GM12875 (cell line): Measurements from ENCODE around the gene ATCAY.
"Not testable (repeated sequence)": the region's sequence is repeated elsewhere in the genome, so short reads cannot be mapped to it uniquely, and the experiment has no call there.

Experiments
- H3K4me3 ChIP-seq: one replicate; pipeline ENCODE4 v1.5.1; 2011; ENCODE audit warnings: low read depth, low read length, control low read depth
- CTCF ChIP-seq: IDR thresholded peaks from 2 replicates; pipeline ENCODE4 v1.5.1; 2011; ENCODE audit warnings: low read depth, mild to moderate bottlenecking, control low read depth, inconsistent platforms, low read length, moderate library complexity, borderline replicate concordance; ENCODE audit not compliant: insufficient read depth

The ATCAY gene

GRCh38 chr19:3936506-3937442 lies 56.3 kb downstream of the ATCAY start:
- TF ChIP-seq CTCF = no peak
- H3K4me3 ChIP-seq = no peak overlapping the region

- not testable (repeated sequence) for H3K4me3 ChIP-seq
These were observed 57.9 kb downstream of the ATCAY start for GRCh38 chr19:3938300-3938950.

GRCh38 chr19:3942790-3943409 lies 62.4 kb downstream of the ATCAY start:
- no peak overlapping the region for H3K4me3 ChIP-seq
- TF ChIP-seq CTCF = no peak

- H3K4me3 ChIP-seq = no peak overlapping the region
- no peak for TF ChIP-seq CTCF
These were observed 63.7 kb downstream of the ATCAY start for GRCh38 chr19:3944018-3944721.

GRCh38 chr19:3945838-3946237 lies 65.4 kb downstream of the ATCAY start:
- TF ChIP-seq CTCF = no peak
- no peak overlapping the region for H3K4me3 ChIP-seq

GRCh38 chr19:3947316-3947933 lies 66.9 kb downstream of the ATCAY start:
- H3K4me3 ChIP-seq = not testable (repeated sequence)

- no peak overlapping the region for H3K4me3 ChIP-seq
- TF ChIP-seq CTCF = no peak
These were observed 68.8 kb downstream of the ATCAY start for GRCh38 chr19:3949294-3949693.
